Measurements from ENCODE around the gene CLEC4G.
A peak's percentile ranks its signal among the peaks of the same experiment; 100 is the strongest.

The CLEC4G gene

GRCh38 chr19:7732045-7732444 lies at the start of gene CLEC4G:
Gene CLEC4G (minus strand): TSS chr19:7732110. CDS start chr19:7732102, 8 bp downstream.
- no peak within 1 kb of the TSS for H2AFZ ChIP-seq (ENCODE audit: low read depth, low read length)
- no peaks in the 10 kb centered on the region for H3K79me2 ChIP-seq (ENCODE audit: low read length)
- TF ChIP-seq CTCF (IDR thresholded peaks at IDR 0.05; ENCODE audit: low read depth, low read length) (no peak), EZH2phosphoT487 (IDR thresholded peaks at IDR 0.05; ENCODE audit: low read depth) (no peak)
- no peaks in the 10 kb centered on the region for H3K4me1 ChIP-seq (ENCODE audit: low read length)
- peaks cover 56% of the 10 kb centered on the region for H3K27me3 ChIP-seq (ENCODE audit: low read depth, low read length)
- H3K4me2 ChIP-seq (ENCODE audit: low read length) = no peak within 1 kb of the TSS
- H4K20me1 ChIP-seq (ENCODE audit: insufficient read depth, low read length) = no peaks in the 10 kb centered on the region
- no peaks in the 10 kb centered on the region for H3K9me3 ChIP-seq (ENCODE audit: insufficient read depth, low read length)
- H3K9ac ChIP-seq (ENCODE audit: low read length) = no peak within 1 kb of the TSS
- H3K36me3 ChIP-seq (replicated peaks; ENCODE audit: low read depth, low read length) = no peaks in the 10 kb centered on the region
- H3K4me3 ChIP-seq (ENCODE audit: low read length) = no peak within 1 kb of the TSS
- H3K27ac ChIP-seq (ENCODE audit: low read length) = no peak within 1 kb of the TSS

DNA sequence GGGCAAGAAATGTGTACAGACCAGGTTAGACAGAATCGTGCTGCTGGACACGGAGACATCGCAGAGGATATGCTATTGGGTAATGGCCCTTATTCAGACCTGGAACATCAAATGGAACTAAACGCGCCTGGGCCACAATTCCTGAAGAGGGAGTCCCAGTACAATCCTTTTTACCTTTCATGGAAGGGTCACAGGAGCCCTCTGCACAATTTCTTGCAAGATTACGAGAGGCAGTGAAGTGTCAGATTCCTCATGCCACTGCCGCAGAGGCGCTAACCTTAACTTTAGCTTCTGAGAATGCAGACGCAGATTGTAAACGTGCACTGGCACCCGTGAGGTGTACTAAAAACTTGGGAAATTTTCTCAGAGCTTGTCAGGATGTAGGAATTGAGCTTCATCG lies 49.2 kb upstream of the CLEC4G start:
- no peak overlapping the region for H3K9ac ChIP-seq (ENCODE audit: low read length)
- H3K36me3 ChIP-seq (replicated peaks; ENCODE audit: low read depth, low read length) = no peaks in the 10 kb centered on the region
- no peak overlapping the region for H3K4me2 ChIP-seq (ENCODE audit: low read length)
- H3K27me3 ChIP-seq (ENCODE audit: low read depth, low read length) = peaks cover 53% of the 10 kb centered on the region
- H2AFZ ChIP-seq (ENCODE audit: low read depth, low read length) = no peak overlapping the region
- no peaks in the 10 kb centered on the region for H4K20me1 ChIP-seq (ENCODE audit: insufficient read depth, low read length)
- no peak overlapping the region for H3K4me3 ChIP-seq (ENCODE audit: low read length)
- TF ChIP-seq CTCF (IDR thresholded peaks at IDR 0.05; ENCODE audit: low read depth, low read length) = no peak
- H3K27ac ChIP-seq (ENCODE audit: low read length) = no peak overlapping the region
- H3K9me3 ChIP-seq (ENCODE audit: insufficient read depth, low read length) = peaks cover 5% of the 10 kb centered on the region
- H3K4me1 ChIP-seq (ENCODE audit: low read length) = peaks cover 8% of the 10 kb centered on the region
- H3K79me2 ChIP-seq (ENCODE audit: low read length) = no peaks in the 10 kb centered on the region

- TF ChIP-seq CTCF (IDR thresholded peaks at IDR 0.05; ENCODE audit: low read depth, low read length) (no peak), EZH2phosphoT487 (IDR thresholded peaks at IDR 0.05; ENCODE audit: low read depth) (no peak)
- Histone ChIP-seq H3K9me3 (ENCODE audit: insufficient read depth, low read length) (peaks cover 2% of the 10 kb centered on the region), H3K4me2 (ENCODE audit: low read length) (no peak overlapping the region), H3K9ac (ENCODE audit: low read length) (no peak overlapping the region), H3K4me3 (ENCODE audit: low read length) (no peak overlapping the region), H3K27me3 (ENCODE audit: low read depth, low read length) (peaks cover 54% of the 10 kb centered on the region), H2AFZ (ENCODE audit: low read depth, low read length) (no peak overlapping the region), H3K27ac (ENCODE audit: low read length) (no peak overlapping the region), H4K20me1 (ENCODE audit: insufficient read depth, low read length) (no peaks in the 10 kb centered on the region), H3K36me3 (replicated peaks; ENCODE audit: low read depth, low read length) (no peaks in the 10 kb centered on the region), H3K4me1 (ENCODE audit: low read length) (peaks cover 8% of the 10 kb centered on the region), H3K79me2 (ENCODE audit: low read length) (no peaks in the 10 kb centered on the region)
Measured at GRCh38 chr19:7779631-7780486, 47.9 kb upstream of the CLEC4G start.

DNA sequence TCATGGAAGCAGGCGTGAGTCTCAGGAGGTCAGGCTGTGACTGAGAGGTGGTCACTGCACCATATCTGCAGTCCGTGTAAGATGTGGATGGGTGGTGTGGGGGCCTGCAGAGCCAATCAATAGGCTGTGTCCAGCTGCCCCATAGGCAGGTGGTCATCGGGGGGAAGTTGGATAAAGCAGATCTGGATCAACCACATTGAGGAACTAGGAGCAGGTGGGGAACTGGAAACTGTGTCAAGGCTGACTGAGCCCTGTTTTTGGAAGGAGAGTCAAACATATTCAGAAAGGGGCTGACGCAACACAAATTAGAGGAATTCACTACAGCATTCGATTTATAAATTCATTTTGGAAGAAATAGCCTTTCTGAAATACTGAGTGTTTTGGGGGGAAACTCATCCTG lies 46.2 kb upstream of the CLEC4G start:
- Histone ChIP-seq H3K27ac (ENCODE audit: low read length) (no peak overlapping the region), H3K4me2 (ENCODE audit: low read length) (peak overlapping the region; percentile 22), H3K79me2 (ENCODE audit: low read length) (no peaks in the 10 kb centered on the region), H3K9ac (ENCODE audit: low read length) (no peak overlapping the region), H4K20me1 (ENCODE audit: insufficient read depth, low read length) (no peaks in the 10 kb centered on the region), H3K36me3 (replicated peaks; ENCODE audit: low read depth, low read length) (no peaks in the 10 kb centered on the region), H3K4me1 (ENCODE audit: low read length) (peaks cover 8% of the 10 kb centered on the region), H3K9me3 (ENCODE audit: insufficient read depth, low read length) (no peaks in the 10 kb centered on the region), H2AFZ (ENCODE audit: low read depth, low read length) (no peak overlapping the region), H3K4me3 (ENCODE audit: low read length) (no peak overlapping the region), H3K27me3 (ENCODE audit: low read depth, low read length) (peaks cover 37% of the 10 kb centered on the region)
- TF ChIP-seq EZH2phosphoT487 (IDR thresholded peaks at IDR 0.05; ENCODE audit: low read depth) (no peak), CTCF (IDR thresholded peaks at IDR 0.05; ENCODE audit: low read depth, low read length) (no peak)

All from OCI-LY3 (cell line).